NCI-H446 treated with DMSO at 0.1 percent for 48 hours (cell line): ENCODE data around the gene LENG9.
"Not testable (repeated sequence)": the region's sequence is repeated elsewhere in the genome, so short reads cannot be mapped to it uniquely, and the experiment has no call there.

Source experiments
- DNase-seq: peaks from one replicate; lab custom pipeline; 2025; lab: John Stamatoyannopoulos, UW

Gene LENG9

GRCh38 chr19:54463531-54464043 is at the start of gene LENG9:
LENG9 (minus strand) TSS chr19:54463778; CDS start chr19:54463526, 252 bp downstream.
- DNase-seq, result peak; percentile 98

- DNase-seq, result not testable (repeated sequence)
These were observed 45.8 kb upstream of the LENG9 start for GRCh38 chr19:54509200-54509940.

GRCh38 chr19:54508487-54508886 is 44.9 kb upstream of the LENG9 start:
- not testable (repeated sequence) for DNase-seq

GRCh38 chr19:54507824-54508223 is 44.2 kb upstream of the LENG9 start:
- DNase-seq, result no peak

- not testable (repeated sequence) for DNase-seq
These were observed 43.6 kb upstream of the LENG9 start for GRCh38 chr19:54507038-54507717.

- DNase-seq, result no peak
These were observed 42.5 kb upstream of the LENG9 start for GRCh38 chr19:54506079-54506478.

- not testable (repeated sequence) for DNase-seq
These were observed 42.0 kb upstream of the LENG9 start for GRCh38 chr19:54505542-54505941.

GRCh38 chr19:54502518-54503048 is 39.0 kb upstream of the LENG9 start, which contains the start of gene LAIR2:
LAIR2 (plus strand) TSS chr19:54502831; CDS start chr19:54502919, 88 bp downstream.
- no peak for DNase-seq

- DNase-seq, result not testable (repeated sequence)
These were observed 34.8 kb upstream of the LENG9 start for GRCh38 chr19:54498451-54498772.

GRCh38 chr19:54497747-54498450 is 34.3 kb upstream of the LENG9 start:
- not testable (repeated sequence) for DNase-seq

GRCh38 chr19:54495284-54495683 is 31.7 kb upstream of the LENG9 start:
- DNase-seq, result not testable (repeated sequence)

- no peak for DNase-seq
These were observed 30.5 kb upstream of the LENG9 start for GRCh38 chr19:54493967-54494585.

- DNase-seq, result not testable (repeated sequence)
These were observed 29.5 kb upstream of the LENG9 start for GRCh38 chr19:54493056-54493455.

GRCh38 chr19:54492568-54492967 is 29.0 kb upstream of the LENG9 start:
- DNase-seq, result no peak

- no peak for DNase-seq
These were observed 26.2 kb upstream of the LENG9 start for GRCh38 chr19:54489766-54490165.

- DNase-seq, result no peak
These were observed 25.8 kb upstream of the LENG9 start for GRCh38 chr19:54489341-54489740.

GRCh38 chr19:54485851-54486250 is 22.3 kb upstream of the LENG9 start:
- DNase-seq, result no peak

- no peak for DNase-seq
These were observed 20.9 kb upstream of the LENG9 start for GRCh38 chr19:54484451-54484850.

- no peak for DNase-seq
These were observed 19.3 kb upstream of the LENG9 start for GRCh38 chr19:54482889-54483288.

GRCh38 chr19:54481326-54481930 is 17.9 kb upstream of the LENG9 start:
- DNase-seq, result no peak

- no peak for DNase-seq
These were observed 16.5 kb upstream of the LENG9 start for GRCh38 chr19:54480051-54480450.
